ENCODE measurements around the gene DSCAML1. TPM values are rescaled to one million over a fixed set of nuclear protein-coding genes. Genes with fewer than 3 reads are reported as not detected.

Gene DSCAML1
- total RNA-seq, 2 donors from 2014 or later: 0.21 to 0.41 TPM

DNA sequence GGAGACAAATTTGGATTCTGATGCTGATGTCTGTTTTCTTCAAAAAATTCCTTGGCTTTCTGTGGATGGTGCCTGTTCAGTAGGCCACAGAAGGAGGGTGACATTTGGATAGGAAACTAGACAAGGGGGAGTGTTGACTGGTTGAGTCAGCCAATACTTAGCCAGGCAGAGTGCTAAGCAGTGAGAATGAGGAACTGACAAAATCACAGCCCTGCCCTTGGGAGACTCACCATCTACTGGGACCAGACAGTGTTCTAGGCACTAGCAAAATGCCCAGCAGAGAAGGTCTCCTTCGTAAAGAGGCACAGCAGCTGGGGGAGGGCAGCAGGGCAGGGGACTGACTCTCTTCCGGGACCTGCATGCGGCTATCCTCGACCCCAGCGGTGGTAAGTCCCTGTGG, 190.2 kb downstream of the DSCAML1 start:
- Histone ChIP-seq H3K9me3 (no peaks in the 10 kb centered on the region), H3K4me1 (ENCODE audit: control insufficient read depth in 1 of 2, low read depth in 2 of 2) (no peaks in the 10 kb centered on the region), H3K27ac (no peak overlapping the region), H3K4me3 (no peak overlapping the region), H3K27me3 (replicated peaks; ENCODE audit: insufficient read depth) (no peaks in the 10 kb centered on the region), H3K36me3 (no peaks in the 10 kb centered on the region)
- no peak for TF ChIP-seq CTCF (IDR thresholded peaks at IDR 0.05)
- no peak for ATAC-seq (ENCODE audit: insufficient number of reproducible peaks, low FRiP score, low read depth)
- no peak for DNase-seq (ENCODE audit: low spot score)

DNA sequence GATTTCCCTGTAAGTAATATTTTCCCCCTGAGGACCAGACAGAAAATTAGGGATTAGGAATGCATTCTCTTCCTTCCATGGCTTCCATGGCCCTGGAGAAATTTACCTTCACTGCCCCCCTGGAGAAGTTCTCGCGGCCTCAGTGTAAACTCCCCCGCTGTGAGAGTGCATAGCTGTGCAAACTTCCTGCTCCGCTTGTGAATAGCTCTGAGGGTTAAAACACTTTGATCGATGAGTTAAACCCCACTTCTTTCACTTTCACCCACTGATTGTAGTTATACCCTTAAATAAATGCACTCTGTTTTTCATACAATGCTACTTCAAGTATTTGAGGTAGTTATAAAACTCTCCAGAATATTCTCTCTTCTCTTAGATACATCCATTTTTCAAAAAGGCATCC, 190.8 kb downstream of the DSCAML1 start:
- Histone ChIP-seq H3K36me3 (no peaks in the 10 kb centered on the region), H3K4me1 (ENCODE audit: control insufficient read depth in 1 of 2, low read depth in 2 of 2) (no peaks in the 10 kb centered on the region), H3K9me3 (no peaks in the 10 kb centered on the region), H3K4me3 (no peak overlapping the region), H3K27ac (no peak overlapping the region), H3K27me3 (replicated peaks; ENCODE audit: insufficient read depth) (no peaks in the 10 kb centered on the region)
- DNase-seq (ENCODE audit: low spot score): no peak
- no peak for ATAC-seq (ENCODE audit: insufficient number of reproducible peaks, low FRiP score, low read depth)
- no peak for TF ChIP-seq CTCF (IDR thresholded peaks at IDR 0.05)

DNA sequence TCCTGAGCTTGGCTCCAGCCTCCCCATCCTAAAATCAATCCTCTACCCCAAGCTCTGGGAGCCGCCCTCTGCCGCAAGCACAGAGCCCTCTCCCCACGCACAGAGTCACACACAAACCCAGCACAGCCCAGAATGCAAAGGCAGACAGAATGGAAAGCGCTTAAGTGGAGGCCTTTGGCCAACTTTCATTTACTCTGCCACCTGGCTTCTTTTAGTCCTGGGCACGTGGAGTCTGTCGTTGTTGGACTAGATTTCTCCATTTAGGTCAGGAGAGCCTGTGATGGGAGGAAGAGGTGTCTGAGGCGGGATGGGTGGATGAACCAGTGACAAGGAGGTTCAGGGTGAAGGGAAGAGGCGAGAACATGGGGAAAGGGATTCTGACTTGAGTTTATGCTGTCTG, 191.7 kb downstream of the DSCAML1 start:
- H3K27ac ChIP-seq: no peak overlapping the region

GRCh38 chr11:117604336-117604995, 192.6 kb downstream of the DSCAML1 start:
- no peaks in the 10 kb centered on the region for H3K27me3 ChIP-seq (replicated peaks; ENCODE audit: insufficient read depth)
- no peak overlapping the region for H3K27ac ChIP-seq
- no peaks in the 10 kb centered on the region for H3K9me3 ChIP-seq
- no peak for ATAC-seq (ENCODE audit: insufficient number of reproducible peaks, low FRiP score, low read depth)
- no peak for TF ChIP-seq CTCF (IDR thresholded peaks at IDR 0.05)
- H3K4me1 ChIP-seq (ENCODE audit: control insufficient read depth in 1 of 2, low read depth in 2 of 2): no peaks in the 10 kb centered on the region
- no peak overlapping the region for H3K4me3 ChIP-seq
- no peak for DNase-seq (ENCODE audit: low spot score)
- no peaks in the 10 kb centered on the region for H3K36me3 ChIP-seq

More for the DNA sequence above, 191.7 kb downstream of the DSCAML1 start:
- TF ChIP-seq CTCF (IDR thresholded peaks at IDR 0.05): no peak
- no peak overlapping the region for H3K4me3 ChIP-seq
- no peaks in the 10 kb centered on the region for H3K9me3 ChIP-seq
- no peaks in the 10 kb centered on the region for H3K4me1 ChIP-seq (ENCODE audit: control insufficient read depth in 1 of 2, low read depth in 2 of 2)
- ATAC-seq (ENCODE audit: insufficient number of reproducible peaks, low FRiP score, low read depth) (no peak), DNase-seq (ENCODE audit: low spot score) (no peak)
- no peaks in the 10 kb centered on the region for H3K27me3 ChIP-seq (replicated peaks; ENCODE audit: insufficient read depth)
- no peaks in the 10 kb centered on the region for H3K36me3 ChIP-seq

DNA sequence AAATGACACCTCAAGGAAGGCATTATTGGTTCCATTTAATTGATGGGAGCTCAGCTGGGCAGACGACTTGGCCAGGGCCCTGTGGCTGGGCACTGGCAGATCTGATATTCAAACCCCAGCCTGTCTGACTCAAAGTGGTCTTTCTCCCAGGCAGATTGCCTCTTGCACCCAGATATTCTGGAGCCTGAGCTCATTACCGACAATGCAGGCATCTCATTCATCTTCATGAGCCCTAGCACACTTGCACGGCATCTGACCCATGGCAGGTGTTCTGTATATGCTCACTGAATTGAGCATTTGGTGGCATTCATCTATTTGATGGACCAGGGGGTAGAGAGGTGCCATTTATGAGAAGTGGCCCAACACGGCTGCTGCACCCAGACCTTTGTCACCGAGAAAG, 193.1 kb downstream of the DSCAML1 start:
- Histone ChIP-seq H3K4me1 (ENCODE audit: control insufficient read depth in 1 of 2, low read depth in 2 of 2) (no peaks in the 10 kb centered on the region), H3K4me3 (no peak overlapping the region), H3K9me3 (no peaks in the 10 kb centered on the region), H3K27ac (no peak overlapping the region), H3K27me3 (replicated peaks; ENCODE audit: insufficient read depth) (no peaks in the 10 kb centered on the region), H3K36me3 (no peaks in the 10 kb centered on the region)
- TF ChIP-seq CTCF (IDR thresholded peaks at IDR 0.05): no peak
- no peak for ATAC-seq (ENCODE audit: insufficient number of reproducible peaks, low FRiP score, low read depth)
- no peak for DNase-seq (ENCODE audit: low spot score)

Data from thoracic aorta (tissue), 2 donors.